K562 (cell line): ENCODE data around the gene SLC25A1. TPM values are rescaled to one million over a fixed set of nuclear protein-coding genes. Genes with fewer than 3 reads are reported as not detected.

ENCODE experiments used
- CBX5 ChIP-seq: IDR thresholded peaks from 2 replicates; pipeline ENCODE4 v1.6.1; 2014; ENCODE audit warnings: low read depth, borderline replicate concordance
- ESRRB ChIP-seq: fragments of 250-450 bp; sonication (Bioruptor Pico); IDR thresholded peaks from 2 replicates; pipeline ENCODE4 v1.5.0; 2020; ENCODE audit warnings: mild to moderate bottlenecking, moderate library complexity, borderline replicate concordance
- HDAC6 ChIP-seq: IDR thresholded peaks from 2 replicates; pipeline ENCODE4 v1.6.1; 2012; ENCODE audit warnings: low read depth, mild to moderate bottlenecking, control low read depth, inconsistent platforms, low read length, moderate library complexity
- NFATC3 ChIP-seq: fragments of 450-650 bp; IDR thresholded peaks from 2 replicates; pipeline ENCODE4 v1.6.1; 2017; ENCODE audit warnings: mild to moderate bottlenecking
- NFE2 ChIP-seq: IDR thresholded peaks from 2 replicates; pipeline ENCODE4 v1.6.1; 2014; ENCODE audit warnings: antibody characterized with exemption, low read depth
- TAF15 ChIP-seq: fragments of 200-400 bp; formaldehyde crosslinking; IDR thresholded peaks from 2 replicates; pipeline ENCODE4 v1.6.1; 2017; ENCODE audit warnings: mild to moderate bottlenecking, low read depth, low read length, moderate library complexity
- TSHZ1 ChIP-seq: fragments of 250-450 bp; sonication (Bioruptor Pico); IDR thresholded peaks from 2 replicates; pipeline ENCODE4 v1.4.0; 2020; ENCODE audit warnings: mild to moderate bottlenecking, moderate library complexity
- YY1 ChIP-seq, 3 experiments: IDR thresholded peaks; 2 replicates each; pipeline ENCODE4 v1.6.1; 2011; ENCODE audit warnings: low read length in 2 of 3, mild to moderate bottlenecking in 2 of 3, moderate library complexity in 2 of 3, borderline replicate concordance in 1 of 3, control low read depth in 1 of 3, low read depth in 1 of 3; ENCODE audit not compliant: insufficient read depth in 3 of 3, insufficient replicate concordance in 2 of 3, control insufficient read depth in 1 of 3, insufficient read length in 1 of 3; ENCODE audit errors: extremely low read depth in 1 of 3
- ZBTB9 ChIP-seq: fragments of 450-650 bp; formaldehyde crosslinking; IDR thresholded peaks from 2 replicates; pipeline ENCODE4 v1.4.0; 2020; ENCODE audit warnings: mild to moderate bottlenecking, moderate library complexity
- ZFP30 ChIP-seq: fragments of 250-450 bp; sonication (Bioruptor Pico); IDR thresholded peaks from 2 replicates; pipeline ENCODE4 v1.8.0; 2022; ENCODE audit warnings: moderate library complexity, mild to moderate bottlenecking, inconsistent platforms, borderline replicate concordance
- ZFP36 ChIP-seq: fragments of 150-350 bp; IDR thresholded peaks from 2 replicates; pipeline ENCODE4 v1.6.1; 2018; ENCODE audit warnings: low read length, low read depth; ENCODE audit not compliant: partially characterized antibody
- ZNF639 ChIP-seq, 2 experiments: fragments of 200-800 bp in 1 of 2; sonication (Bioruptor generic) in 1 of 2; sonication (generic) in 1 of 2; formaldehyde crosslinking in 1 of 2; IDR thresholded peaks in 1 of 2; conservative IDR thresholded peaks in 1 of 2; 2 replicates each; pipeline versions ENCODE4 v1.5.0 to v1.6.1; 2016 to 2020; ENCODE audit warnings: missing compliant biosample characterization in 1 of 2, missing genetic modification characterization in 1 of 2, missing genetic modification reagents in 1 of 2
- ZNF707 ChIP-seq: fragments of 250-450 bp; sonication (Bioruptor Pico); conservative IDR thresholded peaks from 2 replicates; pipeline ENCODE4 v1.8.0; 2022; ENCODE audit warnings: inconsistent platforms, mild to moderate bottlenecking, moderate library complexity
- ZSCAN32 ChIP-seq: fragments of 450-650 bp; formaldehyde crosslinking; IDR thresholded peaks from 2 replicates; pipeline ENCODE4 v1.4.0; 2020; ENCODE audit warnings: mild to moderate bottlenecking, moderate library complexity
- ZZZ3 ChIP-seq: fragments of 450-650 bp; IDR thresholded peaks from 2 replicates; pipeline ENCODE4 v1.6.1; 2016; ENCODE audit warnings: antibody characterized with exemption, mild to moderate bottlenecking, moderate library complexity
- polyA plus RNA-seq, 8 experiments: library from polyadenylated mRNA; depleted of rRNA in 4 of 8; stranded (reverse) in 5 of 8; unstranded in 3 of 8; fragments of >200 nt; fragmentation: Nextera tagmentation in 2 of 8; fragmentation: Illumina TruSeq in 1 of 8; extraction: Ambion mirVana in 2 of 8; extraction: Trizol in 1 of 8; gene quantifications; 2 replicates each; pipeline versions ENCODE4 v1.2.1 to v1.2.3, GENCODE V29; 2011 to 2014; ENCODE audit warnings: inconsistent platforms in 1 of 8, missing spikeins in 1 of 8
- total RNA-seq, 7 experiments: library from RNA; depleted of rRNA in 6 of 7; stranded (reverse); fragments of >200 nt in 6 of 7; fragmentation: Illumina TruSeq in 2 of 7; extraction: Trizol in 2 of 7; gene quantifications; 2 replicates each; pipeline versions ENCODE4 v1.2.1 to v1.2.3, GENCODE V29; 2011 to 2021; ENCODE audit warnings: low replicate concordance in 1 of 7
- TF ChIP-seq, protein P1 (sequence below): fragments of 250-450 bp; sonication (Bioruptor Pico); IDR thresholded peaks from 2 replicates; pipeline ENCODE4 v1.5.0; 2020; ENCODE audit warnings: mild to moderate bottlenecking

The SLC25A1 gene
- total and polyA plus RNA-seq, 9 of the 15 experiments (the other 6 are each of a cell fraction or from before 2014, with no cell fraction given) = 11.0 to 408 (median 110) TPM

DNA sequence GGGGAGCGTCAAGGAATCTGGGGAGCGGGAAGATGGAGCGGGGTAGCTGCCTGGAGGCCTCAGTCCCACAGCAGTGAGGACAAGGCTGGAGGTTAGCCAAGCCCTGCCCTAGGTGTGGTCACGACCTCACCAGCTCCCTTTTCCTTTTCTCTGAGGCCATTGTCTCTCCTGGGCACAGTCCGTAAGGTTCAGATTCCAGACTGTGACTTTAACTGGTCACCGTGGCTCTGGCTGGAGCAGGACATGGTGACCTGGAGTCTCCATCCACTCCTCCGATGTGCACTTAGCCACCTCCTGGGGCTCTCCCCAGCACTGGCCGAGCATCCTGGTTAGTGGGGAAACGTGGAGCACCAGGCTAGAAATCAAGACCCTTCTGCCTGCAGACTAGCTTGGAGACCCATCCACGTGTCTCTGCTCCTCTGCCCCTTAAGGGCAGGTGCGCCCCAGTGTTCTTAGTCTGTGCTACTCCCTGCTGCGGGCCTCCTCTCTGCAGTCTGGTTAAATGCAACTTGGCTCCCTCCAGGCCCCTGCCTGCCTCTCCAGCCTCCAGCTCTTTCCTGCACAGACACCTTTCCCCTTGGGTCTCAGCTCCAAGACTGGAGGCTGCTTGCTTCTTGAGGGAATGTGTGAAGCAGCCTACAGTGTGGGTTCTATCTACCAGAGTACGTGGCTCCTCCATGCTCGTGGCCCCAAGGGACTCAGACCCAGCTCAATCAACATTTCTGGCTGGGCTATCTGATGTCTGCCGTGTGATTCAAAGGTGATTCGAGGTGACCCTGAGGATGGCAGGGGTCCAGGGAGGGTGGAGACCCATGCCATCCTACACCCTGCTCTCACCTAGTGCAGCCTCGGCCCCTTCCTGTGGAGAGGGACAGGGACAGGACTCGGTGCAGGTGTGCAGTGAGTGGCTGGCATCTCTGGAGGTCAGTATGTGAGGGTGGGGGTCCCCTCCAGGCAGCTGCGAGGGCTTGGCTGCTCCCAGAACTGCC lies 5.2 kb downstream of the SLC25A1 start (continued):
- TF ChIP-seq, protein P1, sequence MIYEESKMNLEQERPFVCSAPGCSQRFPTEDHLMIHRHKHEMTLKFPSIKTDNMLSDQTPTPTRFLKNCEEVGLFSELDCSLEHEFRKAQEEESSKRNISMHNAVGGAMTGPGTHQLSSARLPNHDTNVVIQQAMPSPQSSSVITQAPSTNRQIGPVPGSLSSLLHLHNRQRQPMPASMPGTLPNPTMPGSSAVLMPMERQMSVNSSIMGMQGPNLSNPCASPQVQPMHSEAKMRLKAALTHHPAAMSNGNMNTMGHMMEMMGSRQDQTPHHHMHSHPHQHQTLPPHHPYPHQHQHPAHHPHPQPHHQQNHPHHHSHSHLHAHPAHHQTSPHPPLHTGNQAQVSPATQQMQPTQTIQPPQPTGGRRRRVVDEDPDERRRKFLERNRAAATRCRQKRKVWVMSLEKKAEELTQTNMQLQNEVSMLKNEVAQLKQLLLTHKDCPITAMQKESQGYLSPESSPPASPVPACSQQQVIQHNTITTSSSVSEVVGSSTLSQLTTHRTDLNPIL = no peak
- TF ChIP-seq ZZZ3 = no peak
- TF ChIP-seq CBX5 = no peak
- no peak for TF ChIP-seq ZFP36
- TF ChIP-seq ESRRB = no peak
- no peak for TF ChIP-seq TAF15
- TF ChIP-seq ZNF707 (CRISPR knock-in tag) = no peak
- no peak for TF ChIP-seq NFE2
- peak in 1 of 3 experiments; percentile 8 for TF ChIP-seq YY1 (IDR thresholded peaks at IDR 0.05; ENCODE audit: borderline replicate concordance in 1 of 3, control insufficient read depth in 1 of 3, extremely low read depth in 1 of 3, insufficient read depth in 3 of 3, insufficient read length in 1 of 3, insufficient replicate concordance in 2 of 3, low read depth in 1 of 3, low read length in 2 of 3)
- no peak for TF ChIP-seq NFATC3
- no peak for TF ChIP-seq ZSCAN32 (CRISPR knock-in tag)
- no peak for TF ChIP-seq ZNF639 (CRISPR knock-in tag; conservative IDR thresholded peaks at IDR 0.05 in 1 of 2, IDR thresholded peaks at IDR 0.05 in 1 of 2)
- TF ChIP-seq TSHZ1 (CRISPR knock-in tag) = no peak
- 0 out of 2 replicates have a peak, but pooled peaks have one; percentile 11 for TF ChIP-seq HDAC6
- no peak for TF ChIP-seq ZFP30
- TF ChIP-seq ZBTB9 (CRISPR knock-in tag) = no peak
